MCF 10A (cell line): Measurements from ENCODE around the gene UCK2. TPM values are rescaled to one million over a fixed set of nuclear protein-coding genes. Genes with fewer than 3 reads are reported as not detected.

Source experiments
- BruUV-seq: library from RNA; stranded (reverse); fragments of 400-500 nt; replicated peaks from 2 replicates; lab custom pipeline; 2021; lab: Mats Ljungman, UMichigan
- CTCF ChIA-PET: fragments of 300-600 bp; sonication (Branson Sonifier 250); formaldehyde crosslinking; extraction: SDS; loops from one replicate; lab custom pipeline; 2021; ENCODE audit warnings: antibody characterized with exemption, inconsistent platforms; lab: Yijun Ruan, JAX
- POLR2A ChIA-PET: fragments of 300-600, 350-650 bp; sonication (Branson Sonifier 250); formaldehyde crosslinking; extraction: SDS; loops from one replicate; lab custom pipeline; 2020; ENCODE audit warnings: antibody characterized with exemption, inconsistent platforms; lab: Yijun Ruan, JAX
- DNase-seq: peaks from one replicate; pipeline ENCODE4 v3.0.0-alpha.2; 2018; ENCODE audit not compliant: unreplicated experiment
- H3K27ac Mint-ChIP-seq: one replicate; pipeline ENCODE4 v1.8.0; 2022; ENCODE audit warnings: mild to moderate bottlenecking, low read depth, mixed read lengths; ENCODE audit not compliant: unreplicated experiment
- H3K27me3 Mint-ChIP-seq: one replicate; pipeline ENCODE4 v1.8.0; 2022; ENCODE audit warnings: mixed read lengths; ENCODE audit not compliant: insufficient read depth, unreplicated experiment
- H3K36me3 Mint-ChIP-seq: one replicate; pipeline ENCODE4 v1.8.0; 2022; ENCODE audit warnings: mild to moderate bottlenecking, moderate library complexity, mixed read lengths; ENCODE audit not compliant: insufficient read depth, unreplicated experiment
- H3K4me1 Mint-ChIP-seq: one replicate; pipeline ENCODE4 v1.8.0; 2022; ENCODE audit warnings: mixed read lengths; ENCODE audit not compliant: insufficient read depth, unreplicated experiment
- H3K4me3 Mint-ChIP-seq: one replicate; pipeline ENCODE4 v1.8.0; 2022; ENCODE audit warnings: mild to moderate bottlenecking, moderate library complexity, mixed read lengths; ENCODE audit not compliant: unreplicated experiment
- H3K9me3 Mint-ChIP-seq: one replicate; pipeline ENCODE4 v1.8.0; 2022; ENCODE audit warnings: mixed read lengths; ENCODE audit not compliant: unreplicated experiment
- intact Hi-C: fragments of 100-400 bp; cut with micrococcal nuclease; formaldehyde crosslinking; loops from 2 replicates; pipeline ENCODE4 v1.14.1; 2022
- total RNA-seq: library from RNA; stranded (reverse); gene quantifications from 2 replicates; pipeline ENCODE4 v1.2.3, GENCODE V29; 2022
- TF ChIP-seq, protein P1 (sequence below): fragments of 200-600 bp; IDR thresholded peaks from one replicate; pipeline ENCODE4 v1.8.0; 2022; ENCODE audit warnings: antibody characterized with exemption, mild to moderate bottlenecking; ENCODE audit not compliant: unreplicated experiment

Gene UCK2
- total RNA-seq, 1 experiment from 2014 or later, result 144 TPM

DNA sequence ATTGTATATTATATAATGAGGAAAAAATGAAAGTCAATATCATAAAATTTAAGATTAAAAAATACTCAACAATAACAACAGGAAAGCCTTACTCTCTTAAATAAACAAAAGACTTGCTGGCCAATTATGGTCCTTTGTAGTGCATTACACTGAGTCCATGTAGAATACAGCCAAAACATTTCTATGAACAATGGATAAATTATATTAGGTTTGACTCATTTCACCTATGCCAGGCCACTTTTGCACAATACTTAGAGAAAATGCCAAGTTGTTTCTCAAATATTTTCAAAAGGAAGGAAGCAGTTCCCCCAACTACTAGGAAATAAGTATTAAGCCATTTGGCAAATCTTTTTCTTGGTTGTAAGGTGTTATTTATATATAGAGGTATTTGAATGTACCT is 19.8 kb upstream of the UCK2 start:
- ChIA-PET POLR2A (no interaction called here), CTCF (no interaction called here)
- no peak overlapping the region for H3K4me3 Mint-ChIP-seq
- H3K36me3 Mint-ChIP-seq, result no peaks in the 10 kb centered on the region
- H3K27ac Mint-ChIP-seq, result no peak overlapping the region
- no peaks in the 10 kb centered on the region for H3K27me3 Mint-ChIP-seq
- TF ChIP-seq, protein P1, sequence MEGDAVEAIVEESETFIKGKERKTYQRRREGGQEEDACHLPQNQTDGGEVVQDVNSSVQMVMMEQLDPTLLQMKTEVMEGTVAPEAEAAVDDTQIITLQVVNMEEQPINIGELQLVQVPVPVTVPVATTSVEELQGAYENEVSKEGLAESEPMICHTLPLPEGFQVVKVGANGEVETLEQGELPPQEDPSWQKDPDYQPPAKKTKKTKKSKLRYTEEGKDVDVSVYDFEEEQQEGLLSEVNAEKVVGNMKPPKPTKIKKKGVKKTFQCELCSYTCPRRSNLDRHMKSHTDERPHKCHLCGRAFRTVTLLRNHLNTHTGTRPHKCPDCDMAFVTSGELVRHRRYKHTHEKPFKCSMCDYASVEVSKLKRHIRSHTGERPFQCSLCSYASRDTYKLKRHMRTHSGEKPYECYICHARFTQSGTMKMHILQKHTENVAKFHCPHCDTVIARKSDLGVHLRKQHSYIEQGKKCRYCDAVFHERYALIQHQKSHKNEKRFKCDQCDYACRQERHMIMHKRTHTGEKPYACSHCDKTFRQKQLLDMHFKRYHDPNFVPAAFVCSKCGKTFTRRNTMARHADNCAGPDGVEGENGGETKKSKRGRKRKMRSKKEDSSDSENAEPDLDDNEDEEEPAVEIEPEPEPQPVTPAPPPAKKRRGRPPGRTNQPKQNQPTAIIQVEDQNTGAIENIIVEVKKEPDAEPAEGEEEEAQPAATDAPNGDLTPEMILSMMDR, result no peak
- H3K4me1 Mint-ChIP-seq, result no peaks in the 10 kb centered on the region
- intact Hi-C loops, result no loop called here
- no peaks in the 10 kb centered on the region for H3K9me3 Mint-ChIP-seq
- peak; percentile 51 for DNase-seq
- BruUV-seq, result no TSS peak

DNA sequence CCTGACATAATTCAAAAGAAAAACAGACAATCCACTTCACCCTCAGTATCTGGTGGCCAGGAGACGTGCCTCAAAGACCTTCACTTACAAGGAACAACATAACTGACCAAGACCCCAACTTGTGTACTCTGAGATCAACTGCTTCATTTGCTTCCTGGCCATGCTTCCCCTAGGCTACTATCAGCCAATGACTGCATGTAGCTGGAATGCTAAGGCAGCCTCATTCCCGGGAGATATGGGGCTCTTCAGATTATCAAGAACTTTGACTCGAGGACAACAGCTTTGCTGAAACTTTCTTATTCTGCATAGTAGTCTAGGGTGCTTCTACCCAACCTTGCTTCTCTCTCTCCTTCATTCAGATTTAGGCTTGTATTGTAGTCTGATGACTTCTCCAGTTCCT is 11.7 kb upstream of the UCK2 start:
- Mint-ChIP-seq H3K4me3 (no peak overlapping the region), H3K27me3 (no peaks in the 10 kb centered on the region), H3K27ac (no peak overlapping the region), H3K36me3 (no peaks in the 10 kb centered on the region), H3K4me1 (no peaks in the 10 kb centered on the region), H3K9me3 (no peaks in the 10 kb centered on the region)
- intact Hi-C loops, result no loop called here
- TF ChIP-seq, protein P1, result no peak
- BruUV-seq, result no TSS peak
- no peak for DNase-seq
- CTCF ChIA-PET, result interaction anchor here (0.6 to 1.4 kb wide), 3 partner anchors 57 to 633 kb away, joined by 3 read pairs; no protein-coding TSS in a partner anchor
- POLR2A ChIA-PET, result interaction anchor here (0.7 to 1.0 kb wide), 3 partner anchors 46 to 118 kb away, joined by 3 read pairs; partner anchors contain the start of gene ALDH9A1

DNA sequence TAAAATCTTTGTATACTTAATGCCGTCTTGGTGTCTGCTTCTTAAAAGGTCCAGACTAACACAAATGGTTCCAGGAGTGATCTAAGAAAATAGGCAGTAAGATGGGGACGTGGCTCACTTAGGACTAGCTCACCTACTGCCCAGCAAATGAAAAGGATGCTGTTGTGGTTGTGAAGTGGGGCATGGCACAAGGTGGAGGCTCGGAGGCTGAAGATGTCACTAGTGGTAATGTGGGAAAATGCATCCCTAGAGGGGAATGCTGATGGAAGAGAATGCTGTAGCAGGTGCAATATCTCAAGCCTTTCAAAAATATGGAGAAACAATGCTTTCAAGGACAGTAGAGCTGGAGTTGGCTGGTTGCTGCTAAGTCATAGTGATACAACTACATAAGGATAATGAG is 11.3 kb upstream of the UCK2 start:
- CTCF ChIA-PET, result interaction anchor here (0.6 to 1.4 kb wide), 4 partner anchors 11 to 100 kb away, joined by 3 to 5 read pairs (median 3); partner anchors contain the start of gene UCK2
- TF ChIP-seq, protein P1, result no peak
- no peak for DNase-seq
- Mint-ChIP-seq H3K4me3 (no peak overlapping the region), H3K36me3 (no peaks in the 10 kb centered on the region), H3K4me1 (no peaks in the 10 kb centered on the region), H3K9me3 (no peaks in the 10 kb centered on the region), H3K27ac (no peak overlapping the region), H3K27me3 (no peaks in the 10 kb centered on the region)
- POLR2A ChIA-PET, result interaction anchor here (0.7 to 1.0 kb wide), 3 partner anchors 47 to 118 kb away, joined by 3 read pairs; partner anchors contain the start of gene ALDH9A1
- intact Hi-C loops, result no loop called here
- no TSS peak for BruUV-seq

DNA sequence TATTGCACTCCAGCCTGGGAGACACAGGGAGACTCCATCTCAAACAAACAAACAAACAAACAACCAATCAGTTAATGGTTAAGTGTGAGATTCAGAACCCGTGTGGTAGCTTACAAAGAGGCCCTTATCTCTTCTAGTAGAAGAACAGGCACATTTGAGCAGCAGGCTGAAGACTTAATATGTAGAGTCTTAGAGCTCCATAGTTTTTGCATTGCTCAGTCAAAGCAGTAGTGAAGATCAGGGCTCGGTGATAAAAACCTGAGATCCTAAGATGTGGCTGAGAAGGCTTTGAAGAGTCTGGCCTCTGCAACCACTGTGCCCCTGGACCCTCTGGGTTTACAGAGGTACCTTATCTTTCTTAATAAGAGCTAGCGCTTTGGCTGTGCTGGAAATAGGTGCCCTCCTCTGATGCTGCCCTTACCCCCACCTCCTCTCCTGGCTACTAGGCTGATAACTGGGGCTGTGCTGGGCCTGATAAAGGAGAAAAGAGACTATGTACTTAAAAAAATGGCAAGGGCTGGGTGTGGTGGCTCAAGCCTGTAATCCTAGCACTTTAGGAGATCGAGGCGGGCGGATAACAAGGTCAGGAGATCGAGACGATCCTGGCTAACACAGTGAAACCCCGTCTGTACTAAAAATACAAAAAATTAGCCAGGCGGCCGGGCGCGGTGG is 10.5 kb upstream of the UCK2 start:
- Mint-ChIP-seq H3K27me3 (no peaks in the 10 kb centered on the region), H3K9me3 (no peaks in the 10 kb centered on the region), H3K4me3 (no peak overlapping the region), H3K4me1 (no peaks in the 10 kb centered on the region), H3K27ac (no peak overlapping the region), H3K36me3 (no peaks in the 10 kb centered on the region)
- BruUV-seq, result no TSS peak
- TF ChIP-seq, protein P1, result no peak
- intact Hi-C loops, result no loop called here
- ChIA-PET POLR2A (interaction anchor here (1.0 kb wide), 1 partner anchor 119 kb away, joined by 3 read pairs; the partner anchor contains the start of gene ALDH9A1), CTCF (interaction anchor here (0.6 to 1.3 kb wide), 2 partner anchors 10 to 87 kb away, joined by 3 to 5 read pairs; partner anchors contain the start of gene UCK2)
- no peak for DNase-seq
